ENCODE data around the gene SUN1.

The SUN1 gene

DNA sequence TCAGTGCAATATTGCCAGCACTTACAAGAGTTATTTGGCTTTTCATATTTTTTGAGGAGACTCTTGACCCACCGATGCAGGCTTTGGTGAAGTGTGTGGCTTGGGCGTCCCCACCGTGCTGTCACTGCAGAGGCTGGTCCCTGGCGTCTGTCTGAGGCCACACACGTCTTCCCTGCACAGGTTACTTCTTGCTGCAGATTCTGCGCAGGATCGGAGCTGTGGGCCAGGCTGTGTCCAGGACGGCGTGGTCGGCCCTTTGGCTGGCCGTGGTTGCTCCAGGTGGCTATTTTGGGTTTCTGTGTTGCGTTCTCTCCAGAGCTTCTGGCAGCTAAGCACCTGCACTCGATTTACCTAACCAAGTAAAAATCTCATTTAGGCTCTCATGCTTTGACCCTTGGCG, 18.9 kb downstream of the SUN1 start:
- CTCF ChIA-PET, result no interaction called here
- no peak overlapping the region for H3K4me3 ChIP-seq (ENCODE audit: low read depth, low read length)
- H3K9me3 ChIP-seq (ENCODE audit: control insufficient read depth, insufficient read depth, low read depth, low read length), result no peaks in the 10 kb centered on the region
- H3K27ac ChIP-seq (ENCODE audit: extremely low read depth, low read depth, low read length), result no peak overlapping the region
- TF ChIP-seq, protein P1, sequence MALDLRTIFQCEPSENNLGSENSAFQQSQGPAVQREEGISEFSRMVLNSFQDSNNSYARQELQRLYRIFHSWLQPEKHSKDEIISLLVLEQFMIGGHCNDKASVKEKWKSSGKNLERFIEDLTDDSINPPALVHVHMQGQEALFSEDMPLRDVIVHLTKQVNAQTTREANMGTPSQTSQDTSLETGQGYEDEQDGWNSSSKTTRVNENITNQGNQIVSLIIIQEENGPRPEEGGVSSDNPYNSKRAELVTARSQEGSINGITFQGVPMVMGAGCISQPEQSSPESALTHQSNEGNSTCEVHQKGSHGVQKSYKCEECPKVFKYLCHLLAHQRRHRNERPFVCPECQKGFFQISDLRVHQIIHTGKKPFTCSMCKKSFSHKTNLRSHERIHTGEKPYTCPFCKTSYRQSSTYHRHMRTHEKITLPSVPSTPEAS (tag by site-specific recombination; IDR thresholded peaks at IDR 0.05), result no peak
- TF ChIP-seq ZFP41 (tag by site-specific recombination; IDR thresholded peaks at IDR 0.05; ENCODE audit: borderline replicate concordance) (no peak), ZNF175 (tag by site-specific recombination; IDR thresholded peaks at IDR 0.05) (no peak)
- no peaks in the 10 kb centered on the region for H3K4me1 ChIP-seq (ENCODE audit: control insufficient read depth, insufficient read depth, low read length)
- POLR2A ChIA-PET, result no interaction called here
- peaks cover 6 to 62% of the 10 kb centered on the region in 2 experiments for H3K36me3 ChIP-seq (ENCODE audit: control insufficient read depth in 2 of 2, insufficient read depth in 1 of 2, low read length in 2 of 2)

DNA sequence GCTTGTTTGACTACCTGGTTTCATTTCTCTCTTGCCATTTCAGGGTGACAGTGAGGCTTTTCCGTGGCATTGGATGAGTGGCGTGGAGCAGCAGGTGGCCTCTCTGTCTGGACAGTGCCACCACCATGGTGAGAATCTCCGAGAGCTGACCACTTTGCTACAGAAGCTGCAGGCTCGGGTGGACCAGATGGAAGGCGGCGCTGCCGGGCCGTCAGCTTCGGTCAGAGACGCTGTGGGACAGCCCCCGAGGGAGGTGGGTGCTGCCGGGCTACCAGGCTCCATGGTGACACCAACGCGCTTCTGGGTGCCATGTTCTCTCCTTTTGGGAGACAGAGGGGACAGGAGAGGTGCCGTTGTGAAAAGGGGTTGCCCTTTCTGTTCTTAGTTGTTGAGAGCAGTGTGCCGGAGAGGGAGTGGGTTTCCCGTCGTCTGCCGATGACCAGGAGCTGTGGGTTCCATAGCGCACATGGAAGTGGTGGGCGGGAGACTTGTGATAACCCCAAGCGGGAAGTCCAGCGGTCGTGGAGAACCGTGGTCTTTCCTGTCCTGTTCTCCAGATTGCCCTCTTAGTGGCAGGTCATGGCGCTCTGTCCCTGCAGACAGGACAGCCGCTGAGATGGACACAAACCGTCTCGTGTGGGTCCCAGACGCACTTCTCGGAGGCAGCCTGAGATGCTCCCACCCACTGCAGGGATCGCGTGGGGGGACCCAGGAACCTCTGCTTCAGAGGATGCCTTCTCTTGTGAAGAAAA, 21.3 kb downstream of the SUN1 start:
- Histone ChIP-seq H3K4me1 (ENCODE audit: control insufficient read depth, insufficient read depth, low read length) (no peaks in the 10 kb centered on the region), H3K27ac (ENCODE audit: extremely low read depth, low read depth, low read length) (no peak overlapping the region), H3K36me3 (ENCODE audit: control insufficient read depth in 2 of 2, insufficient read depth in 1 of 2, low read length in 2 of 2) (peaks cover 6 to 82% of the 10 kb centered on the region in 2 experiments), H3K9me3 (ENCODE audit: control insufficient read depth, insufficient read depth, low read depth, low read length) (no peaks in the 10 kb centered on the region), H3K4me3 (ENCODE audit: low read depth, low read length) (no peak overlapping the region)
- ChIA-PET CTCF (interaction anchor here (0.7 to 1.1 kb wide), 3 partner anchors 16 to 76 kb away, joined by 3 to 4 read pairs (median 3); no protein-coding TSS in a partner anchor), POLR2A (no interaction called here)
- TF ChIP-seq OSR2 (tag by site-specific recombination; IDR thresholded peaks at IDR 0.05) (no peak), ZNF501 (tag by site-specific recombination; IDR thresholded peaks at IDR 0.05) (no peak), ZNF701 (tag by site-specific recombination; IDR thresholded peaks at IDR 0.05) (no peak), ZNF311 (tag by site-specific recombination; IDR thresholded peaks at IDR 0.05; ENCODE audit: borderline replicate concordance) (no peak), PRDM1 (tag by site-specific recombination; IDR thresholded peaks at IDR 0.05) (no peak), ZNF324 (tag by site-specific recombination; IDR thresholded peaks at IDR 0.05) (no peak), BCL11A (tag by site-specific recombination; IDR thresholded peaks at IDR 0.05; ENCODE audit: low read depth) (no peak)
- TF ChIP-seq, protein P2, sequence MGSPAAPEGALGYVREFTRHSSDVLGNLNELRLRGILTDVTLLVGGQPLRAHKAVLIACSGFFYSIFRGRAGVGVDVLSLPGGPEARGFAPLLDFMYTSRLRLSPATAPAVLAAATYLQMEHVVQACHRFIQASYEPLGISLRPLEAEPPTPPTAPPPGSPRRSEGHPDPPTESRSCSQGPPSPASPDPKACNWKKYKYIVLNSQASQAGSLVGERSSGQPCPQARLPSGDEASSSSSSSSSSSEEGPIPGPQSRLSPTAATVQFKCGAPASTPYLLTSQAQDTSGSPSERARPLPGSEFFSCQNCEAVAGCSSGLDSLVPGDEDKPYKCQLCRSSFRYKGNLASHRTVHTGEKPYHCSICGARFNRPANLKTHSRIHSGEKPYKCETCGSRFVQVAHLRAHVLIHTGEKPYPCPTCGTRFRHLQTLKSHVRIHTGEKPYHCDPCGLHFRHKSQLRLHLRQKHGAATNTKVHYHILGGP (tag by site-specific recombination; IDR thresholded peaks at IDR 0.05), result no peak
- TF ChIP-seq, protein P3, sequence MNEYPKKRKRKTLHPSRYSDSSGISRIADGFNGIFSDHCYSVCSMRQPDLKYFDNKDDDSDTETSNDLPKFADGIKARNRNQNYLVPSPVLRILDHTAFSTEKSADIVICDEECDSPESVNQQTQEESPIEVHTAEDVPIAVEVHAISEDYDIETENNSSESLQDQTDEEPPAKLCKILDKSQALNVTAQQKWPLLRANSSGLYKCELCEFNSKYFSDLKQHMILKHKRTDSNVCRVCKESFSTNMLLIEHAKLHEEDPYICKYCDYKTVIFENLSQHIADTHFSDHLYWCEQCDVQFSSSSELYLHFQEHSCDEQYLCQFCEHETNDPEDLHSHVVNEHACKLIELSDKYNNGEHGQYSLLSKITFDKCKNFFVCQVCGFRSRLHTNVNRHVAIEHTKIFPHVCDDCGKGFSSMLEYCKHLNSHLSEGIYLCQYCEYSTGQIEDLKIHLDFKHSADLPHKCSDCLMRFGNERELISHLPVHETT (tag by site-specific recombination; IDR thresholded peaks at IDR 0.05), result no peak
- TF ChIP-seq, protein P4, sequence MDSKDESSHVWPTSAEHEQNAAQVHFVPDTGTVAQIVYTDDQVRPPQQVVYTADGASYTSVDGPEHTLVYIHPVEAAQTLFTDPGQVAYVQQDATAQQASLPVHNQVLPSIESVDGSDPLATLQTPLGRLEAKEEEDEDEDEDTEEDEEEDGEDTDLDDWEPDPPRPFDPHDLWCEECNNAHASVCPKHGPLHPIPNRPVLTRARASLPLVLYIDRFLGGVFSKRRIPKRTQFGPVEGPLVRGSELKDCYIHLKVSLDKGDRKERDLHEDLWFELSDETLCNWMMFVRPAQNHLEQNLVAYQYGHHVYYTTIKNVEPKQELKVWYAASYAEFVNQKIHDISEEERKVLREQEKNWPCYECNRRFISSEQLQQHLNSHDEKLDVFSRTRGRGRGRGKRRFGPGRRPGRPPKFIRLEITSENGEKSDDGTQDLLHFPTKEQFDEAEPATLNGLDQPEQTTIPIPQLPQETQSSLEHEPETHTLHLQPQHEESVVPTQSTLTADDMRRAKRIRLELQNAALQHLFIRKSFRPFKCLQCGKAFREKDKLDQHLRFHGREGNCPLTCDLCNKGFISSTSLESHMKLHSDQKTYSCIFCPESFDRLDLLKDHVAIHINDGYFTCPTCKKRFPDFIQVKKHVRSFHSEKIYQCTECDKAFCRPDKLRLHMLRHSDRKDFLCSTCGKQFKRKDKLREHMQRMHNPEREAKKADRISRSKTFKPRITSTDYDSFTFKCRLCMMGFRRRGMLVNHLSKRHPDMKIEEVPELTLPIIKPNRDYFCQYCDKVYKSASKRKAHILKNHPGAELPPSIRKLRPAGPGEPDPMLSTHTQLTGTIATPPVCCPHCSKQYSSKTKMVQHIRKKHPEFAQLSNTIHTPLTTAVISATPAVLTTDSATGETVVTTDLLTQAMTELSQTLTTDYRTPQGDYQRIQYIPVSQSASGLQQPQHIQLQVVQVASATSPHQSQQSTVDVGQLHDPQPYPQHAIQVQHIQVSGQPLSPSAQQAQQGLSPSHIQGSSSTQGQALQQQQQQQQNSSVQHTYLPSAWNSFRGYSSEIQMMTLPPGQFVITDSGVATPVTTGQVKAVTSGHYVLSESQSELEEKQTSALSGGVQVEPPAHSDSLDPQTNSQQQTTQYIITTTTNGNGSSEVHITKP (tag by site-specific recombination; IDR thresholded peaks at IDR 0.05), result no peak

Data from HEK293 (cell line).